Measurements from ENCODE around the gene CLIC4. TPM values are rescaled to one million over a fixed set of nuclear protein-coding genes. Genes with fewer than 3 reads are reported as not detected.

CLIC4 gene
- total RNA-seq, 1 donor from 2014 or later, result 121 TPM

GRCh38 chr1:24713736-24714135, 31.5 kb upstream of the CLIC4 start:
- no peak overlapping the region for H3K27ac Mint-ChIP-seq (ENCODE audit: unreplicated experiment)

GRCh38 chr1:24714859-24715520, 30.3 kb upstream of the CLIC4 start:
- no peak for TF ChIP-seq CTCF (IDR thresholded peaks at IDR 0.05; ENCODE audit: partially characterized antibody, unreplicated experiment)
- no peaks in the 10 kb centered on the region for H3K4me1 Mint-ChIP-seq (ENCODE audit: low read depth, unreplicated experiment)
- no peak for DNase-seq
- no peaks in the 10 kb centered on the region for H3K36me3 Mint-ChIP-seq (ENCODE audit: unreplicated experiment)
- H3K9me3 Mint-ChIP-seq (ENCODE audit: unreplicated experiment), result no peaks in the 10 kb centered on the region
- no peaks in the 10 kb centered on the region for H3K27me3 Mint-ChIP-seq (ENCODE audit: unreplicated experiment)
- H3K4me3 Mint-ChIP-seq (ENCODE audit: unreplicated experiment), result no peak overlapping the region
- H3K27ac Mint-ChIP-seq (ENCODE audit: unreplicated experiment), result no peak overlapping the region

More at GRCh38 chr1:24713736-24714135, 31.5 kb upstream of the CLIC4 start:
- no peak for TF ChIP-seq CTCF (IDR thresholded peaks at IDR 0.05; ENCODE audit: partially characterized antibody, unreplicated experiment)
- DNase-seq, result no peak
- H3K9me3 Mint-ChIP-seq (ENCODE audit: unreplicated experiment), result no peaks in the 10 kb centered on the region
- H3K4me3 Mint-ChIP-seq (ENCODE audit: unreplicated experiment), result no peak overlapping the region
- no peaks in the 10 kb centered on the region for H3K4me1 Mint-ChIP-seq (ENCODE audit: low read depth, unreplicated experiment)
- no peaks in the 10 kb centered on the region for H3K36me3 Mint-ChIP-seq (ENCODE audit: unreplicated experiment)
- no peaks in the 10 kb centered on the region for H3K27me3 Mint-ChIP-seq (ENCODE audit: unreplicated experiment)

DNA sequence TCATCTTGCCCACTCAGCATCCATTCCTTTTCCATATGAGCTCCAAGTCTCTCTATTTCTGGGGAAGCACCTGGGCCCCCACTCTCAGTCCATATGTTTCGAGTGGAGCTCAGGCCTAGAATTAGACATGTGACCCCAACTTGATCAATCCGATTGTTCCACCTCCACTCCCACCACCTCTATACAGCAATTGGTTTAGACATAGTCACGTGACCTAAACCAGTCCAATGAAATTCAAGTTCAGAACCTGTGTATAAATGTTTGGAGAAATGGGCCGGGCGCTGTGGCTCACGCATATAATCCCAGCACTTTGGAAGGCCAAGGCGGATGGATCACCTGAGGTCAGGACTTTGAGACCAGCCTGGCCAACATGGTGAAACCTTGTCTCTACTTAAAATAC, 29.6 kb upstream of the CLIC4 start:
- no peak overlapping the region for H3K27ac Mint-ChIP-seq (ENCODE audit: unreplicated experiment)
- no peaks in the 10 kb centered on the region for H3K4me1 Mint-ChIP-seq (ENCODE audit: low read depth, unreplicated experiment)
- no peaks in the 10 kb centered on the region for H3K9me3 Mint-ChIP-seq (ENCODE audit: unreplicated experiment)
- no peak overlapping the region for H3K4me3 Mint-ChIP-seq (ENCODE audit: unreplicated experiment)
- no peak for TF ChIP-seq CTCF (IDR thresholded peaks at IDR 0.05; ENCODE audit: partially characterized antibody, unreplicated experiment)
- no peak for DNase-seq
- no peaks in the 10 kb centered on the region for H3K36me3 Mint-ChIP-seq (ENCODE audit: unreplicated experiment)
- H3K27me3 Mint-ChIP-seq (ENCODE audit: unreplicated experiment), result no peaks in the 10 kb centered on the region

- Mint-ChIP-seq H3K36me3 (ENCODE audit: unreplicated experiment) (no peaks in the 10 kb centered on the region), H3K4me3 (ENCODE audit: unreplicated experiment) (no peak overlapping the region), H3K27ac (ENCODE audit: unreplicated experiment) (no peak overlapping the region), H3K27me3 (ENCODE audit: unreplicated experiment) (no peaks in the 10 kb centered on the region), H3K9me3 (ENCODE audit: unreplicated experiment) (no peaks in the 10 kb centered on the region), H3K4me1 (ENCODE audit: low read depth, unreplicated experiment) (no peaks in the 10 kb centered on the region)
- TF ChIP-seq CTCF (IDR thresholded peaks at IDR 0.05; ENCODE audit: partially characterized antibody, unreplicated experiment), result no peak
- no peak for DNase-seq
Measured at GRCh38 chr1:24717887-24718650, 27.2 kb upstream of the CLIC4 start.

- H3K27ac Mint-ChIP-seq (ENCODE audit: unreplicated experiment), result no peak overlapping the region
- TF ChIP-seq CTCF (IDR thresholded peaks at IDR 0.05; ENCODE audit: partially characterized antibody, unreplicated experiment), result no peak
- DNase-seq, result no peak
- H3K36me3 Mint-ChIP-seq (ENCODE audit: unreplicated experiment), result no peaks in the 10 kb centered on the region
- H3K4me1 Mint-ChIP-seq (ENCODE audit: low read depth, unreplicated experiment), result no peaks in the 10 kb centered on the region
- H3K4me3 Mint-ChIP-seq (ENCODE audit: unreplicated experiment), result no peak overlapping the region
- peaks cover 4% of the 10 kb centered on the region for H3K9me3 Mint-ChIP-seq (ENCODE audit: unreplicated experiment)
- H3K27me3 Mint-ChIP-seq (ENCODE audit: unreplicated experiment), result no peaks in the 10 kb centered on the region
Measured at GRCh38 chr1:24720152-24720551, 25.1 kb upstream of the CLIC4 start.

Data from glutamatergic neuron (in vitro differentiated cells).